Measurements from ENCODE around the gene CYREN.

CYREN gene

DNA sequence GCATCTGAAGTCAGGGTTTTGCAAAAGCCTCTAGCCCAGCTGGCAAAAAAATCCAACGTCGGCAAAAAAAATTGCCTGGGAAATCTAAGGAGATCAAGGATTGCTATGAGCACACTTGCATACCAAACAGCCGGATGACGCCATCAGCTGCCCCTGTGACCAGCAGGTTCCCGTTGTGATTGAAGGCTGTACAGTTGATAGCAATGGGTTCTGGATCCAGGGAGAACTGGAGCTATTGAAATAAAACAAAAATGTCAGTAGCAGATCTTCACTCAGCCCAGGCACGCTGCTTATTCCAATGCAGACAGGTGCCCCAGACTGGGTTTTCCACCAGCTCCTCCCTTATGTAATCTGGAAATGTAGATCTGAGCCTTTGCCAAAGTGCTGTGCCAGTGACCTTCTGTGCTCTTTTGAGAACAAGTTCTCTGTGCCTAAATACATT lies 18.7 kb upstream of the CYREN start:
- TF ChIP-seq, protein P1, sequence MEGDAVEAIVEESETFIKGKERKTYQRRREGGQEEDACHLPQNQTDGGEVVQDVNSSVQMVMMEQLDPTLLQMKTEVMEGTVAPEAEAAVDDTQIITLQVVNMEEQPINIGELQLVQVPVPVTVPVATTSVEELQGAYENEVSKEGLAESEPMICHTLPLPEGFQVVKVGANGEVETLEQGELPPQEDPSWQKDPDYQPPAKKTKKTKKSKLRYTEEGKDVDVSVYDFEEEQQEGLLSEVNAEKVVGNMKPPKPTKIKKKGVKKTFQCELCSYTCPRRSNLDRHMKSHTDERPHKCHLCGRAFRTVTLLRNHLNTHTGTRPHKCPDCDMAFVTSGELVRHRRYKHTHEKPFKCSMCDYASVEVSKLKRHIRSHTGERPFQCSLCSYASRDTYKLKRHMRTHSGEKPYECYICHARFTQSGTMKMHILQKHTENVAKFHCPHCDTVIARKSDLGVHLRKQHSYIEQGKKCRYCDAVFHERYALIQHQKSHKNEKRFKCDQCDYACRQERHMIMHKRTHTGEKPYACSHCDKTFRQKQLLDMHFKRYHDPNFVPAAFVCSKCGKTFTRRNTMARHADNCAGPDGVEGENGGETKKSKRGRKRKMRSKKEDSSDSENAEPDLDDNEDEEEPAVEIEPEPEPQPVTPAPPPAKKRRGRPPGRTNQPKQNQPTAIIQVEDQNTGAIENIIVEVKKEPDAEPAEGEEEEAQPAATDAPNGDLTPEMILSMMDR (IDR thresholded peaks at IDR 0.05; ENCODE audit: low read depth, low read length): no peak
- Histone ChIP-seq H3K27ac (no peak overlapping the region), H3K4me3 (ENCODE audit: low read depth, low read length) (no peak overlapping the region), H3K27me3 (ENCODE audit: insufficient read depth, low read depth, severe bottlenecking) (no peaks in the 10 kb centered on the region), H3K36me3 (peaks cover 37% of the 10 kb centered on the region), H3K9me3 (ENCODE audit: severe bottlenecking) (no peaks in the 10 kb centered on the region)
- no peak for DNase-seq

DNA sequence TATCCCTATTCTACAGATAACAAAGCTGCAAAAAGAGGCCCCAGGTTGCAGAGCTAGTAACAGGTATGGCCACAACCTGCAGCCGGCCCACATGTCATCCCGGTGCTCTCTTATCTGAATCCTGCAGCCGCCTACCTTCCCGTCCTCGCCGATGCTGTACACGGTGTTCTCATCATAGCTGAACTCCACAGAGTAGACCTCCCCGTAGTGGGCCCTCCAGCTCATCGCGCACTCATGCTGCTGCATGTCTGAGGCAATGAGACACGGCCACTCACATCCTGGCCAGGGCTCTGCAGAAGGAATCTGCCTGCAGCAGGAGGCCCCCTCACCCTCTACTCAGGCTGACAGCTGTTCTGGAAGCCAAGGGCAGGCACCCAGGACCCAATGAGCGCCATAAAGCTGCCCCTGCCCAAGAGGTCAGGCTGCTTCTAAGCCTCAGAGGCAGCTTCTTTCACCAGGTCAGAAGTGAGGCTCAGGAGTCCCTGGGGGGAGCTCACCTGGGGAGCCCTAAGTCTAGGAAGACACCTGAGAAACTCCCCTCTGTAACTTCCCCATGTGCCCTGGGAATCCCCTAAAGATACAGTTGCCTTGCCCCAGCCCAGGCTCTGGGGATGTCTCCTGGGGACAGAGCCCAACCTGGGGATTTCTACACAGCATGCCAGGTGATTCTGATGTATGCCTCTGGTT lies 17.9 kb upstream of the CYREN start:
- TF ChIP-seq, protein P1 (IDR thresholded peaks at IDR 0.05; ENCODE audit: low read depth, low read length): no peak
- no peaks in the 10 kb centered on the region for H3K27me3 ChIP-seq (ENCODE audit: insufficient read depth, low read depth, severe bottlenecking)
- no peaks in the 10 kb centered on the region for H3K9me3 ChIP-seq (ENCODE audit: severe bottlenecking)
- H3K27ac ChIP-seq: no peak overlapping the region
- peaks cover 37% of the 10 kb centered on the region for H3K36me3 ChIP-seq
- no peak for DNase-seq
- H3K4me3 ChIP-seq (ENCODE audit: low read depth, low read length): no peak overlapping the region

DNA sequence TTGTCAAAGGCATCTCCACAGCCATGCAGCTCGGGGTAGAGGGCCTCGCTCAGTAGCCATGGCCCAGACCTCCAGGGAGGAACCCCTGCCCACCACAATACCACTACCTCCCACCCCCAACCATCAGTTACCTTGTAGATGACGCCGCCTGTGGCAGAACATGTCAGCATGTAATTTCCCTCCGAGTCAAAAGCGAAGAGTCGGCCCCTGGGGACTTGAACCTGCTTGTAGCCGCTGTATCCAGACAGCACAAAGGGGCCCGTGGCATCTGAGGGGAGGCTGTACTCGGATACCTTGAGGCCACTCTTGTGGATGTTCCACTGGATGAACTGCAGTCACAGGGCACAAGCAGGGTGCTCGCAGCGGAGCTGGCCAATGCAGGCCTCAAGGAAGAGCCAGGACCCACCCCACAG lies 16.3 kb upstream of the CYREN start:
- TF ChIP-seq, protein P1 (IDR thresholded peaks at IDR 0.05; ENCODE audit: low read depth, low read length): no peak
- Histone ChIP-seq H3K36me3 (peaks cover 31% of the 10 kb centered on the region), H3K27me3 (ENCODE audit: insufficient read depth, low read depth, severe bottlenecking) (no peaks in the 10 kb centered on the region), H3K27ac (no peak overlapping the region), H3K4me3 (ENCODE audit: low read depth, low read length) (no peak overlapping the region), H3K9me3 (ENCODE audit: severe bottlenecking) (peaks cover 1% of the 10 kb centered on the region)
- DNase-seq: no peak

DNA sequence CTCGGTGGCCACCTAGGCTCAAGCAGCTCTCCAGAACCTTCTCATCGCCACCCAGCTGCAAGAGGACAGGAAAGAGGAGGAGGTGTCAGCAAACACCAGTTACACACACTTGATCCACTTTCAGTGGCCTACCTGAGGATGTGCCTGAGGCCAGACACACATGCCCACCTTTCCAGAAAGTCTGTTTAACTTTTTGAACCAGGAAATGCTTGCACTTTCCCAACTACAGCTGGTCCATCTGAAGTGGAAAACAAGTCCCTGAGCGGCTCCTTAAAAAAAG lies 15.7 kb upstream of the CYREN start:
- TF ChIP-seq, protein P1 (IDR thresholded peaks at IDR 0.05; ENCODE audit: low read depth, low read length): no peak
- no peak overlapping the region for H3K4me3 ChIP-seq (ENCODE audit: low read depth, low read length)
- H3K9me3 ChIP-seq (ENCODE audit: severe bottlenecking): peaks cover 8% of the 10 kb centered on the region
- no peak for DNase-seq
- peaks cover 30% of the 10 kb centered on the region for H3K36me3 ChIP-seq
- no peak overlapping the region for H3K27ac ChIP-seq
- no peaks in the 10 kb centered on the region for H3K27me3 ChIP-seq (ENCODE audit: insufficient read depth, low read depth, severe bottlenecking)

DNA sequence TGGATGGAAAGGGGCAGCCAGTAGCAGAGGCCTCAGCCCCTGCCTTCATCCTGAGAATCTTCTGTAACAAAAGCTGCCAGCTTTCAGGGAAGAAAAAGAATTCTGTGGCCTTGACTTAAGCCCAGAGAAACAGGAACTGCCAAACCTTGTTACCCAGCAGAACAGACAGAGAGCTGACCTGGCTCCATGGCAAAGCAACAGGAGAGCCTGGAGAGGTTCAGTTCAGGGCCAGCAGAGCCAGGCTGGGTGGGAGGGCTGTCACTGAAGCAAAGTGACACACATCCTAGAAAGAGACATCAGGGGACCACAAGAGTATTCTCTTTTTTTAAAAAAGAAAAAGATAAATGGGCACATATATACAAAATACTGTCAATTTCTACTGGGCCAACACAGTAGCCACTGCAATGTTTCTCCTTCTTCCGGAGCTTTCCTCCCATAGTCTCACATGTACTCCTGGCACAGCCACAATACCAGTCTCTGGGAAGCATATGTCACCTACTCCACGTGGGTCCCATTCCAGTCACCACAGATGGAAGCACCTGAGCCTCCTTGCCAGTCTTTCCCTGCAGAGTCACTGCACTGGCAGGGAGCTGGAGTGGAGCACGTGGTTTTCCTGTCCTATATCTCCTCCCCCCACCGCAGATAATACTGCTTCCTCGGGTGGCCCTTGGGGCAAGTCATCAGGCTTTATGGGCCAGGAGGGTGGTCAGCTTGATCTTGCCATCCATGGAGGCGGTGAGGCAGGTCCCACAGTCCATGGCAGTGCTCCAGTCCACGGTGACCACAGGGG lies 15.2 kb upstream of the CYREN start:
- DNase-seq: no peak
- Histone ChIP-seq H3K4me3 (ENCODE audit: low read depth, low read length) (no peak overlapping the region), H3K9me3 (ENCODE audit: severe bottlenecking) (peaks cover 13% of the 10 kb centered on the region), H3K36me3 (peaks cover 27% of the 10 kb centered on the region), H3K27ac (no peak overlapping the region), H3K27me3 (ENCODE audit: insufficient read depth, low read depth, severe bottlenecking) (no peaks in the 10 kb centered on the region)
- TF ChIP-seq, protein P1 (IDR thresholded peaks at IDR 0.05; ENCODE audit: low read depth, low read length): no peak

Data from WERI-Rb-1 (cell line).